ENCODE data around the gene TXNRD1.
"Not testable (repeated sequence)": the region's sequence is repeated elsewhere in the genome, so short reads cannot be mapped to it uniquely, and the experiment has no call there.

The TXNRD1 gene

GRCh38 chr12:104329707-104330532 is 114.3 kb downstream of the TXNRD1 start:
- ATAC-seq: no peak

GRCh38 chr12:104331376-104331775 is 115.8 kb downstream of the TXNRD1 start:
- ATAC-seq: no peak

GRCh38 chr12:104332273-104332672 is 116.7 kb downstream of the TXNRD1 start:
- not testable (repeated sequence) for ATAC-seq

- ATAC-seq: no peak
Measured at GRCh38 chr12:104333692-104334255, 118.2 kb downstream of the TXNRD1 start.

- no peak for ATAC-seq
Measured at GRCh38 chr12:104334581-104334980, 119.0 kb downstream of the TXNRD1 start.

GRCh38 chr12:104336115-104336514 is 120.5 kb downstream of the TXNRD1 start:
- peak in 1 of 2 donors; percentile 30 for ATAC-seq

- ATAC-seq: no peak
Measured at GRCh38 chr12:104337030-104337558, 121.5 kb downstream of the TXNRD1 start.

- ATAC-seq: no peak
Measured at GRCh38 chr12:104339663-104340062, 124.1 kb downstream of the TXNRD1 start.

DNA sequence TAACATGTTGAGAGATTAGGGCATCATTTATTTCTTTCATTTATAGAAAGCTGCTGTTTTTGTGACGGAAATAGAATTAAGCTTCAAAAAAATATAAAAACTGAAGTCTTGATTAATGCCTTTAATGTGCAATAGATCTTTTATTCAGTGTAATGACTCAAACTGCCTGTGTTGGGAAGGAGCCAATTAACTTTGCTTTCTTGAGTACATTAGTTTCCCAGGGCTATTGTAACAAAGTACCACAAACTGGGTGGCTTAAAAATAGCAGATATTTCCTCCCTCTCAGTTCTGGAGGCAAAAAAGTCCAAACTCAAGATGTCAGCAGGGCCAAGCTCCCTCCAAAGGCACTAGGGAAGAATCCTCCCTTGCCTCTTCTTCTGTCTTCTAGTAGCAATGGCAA is 124.6 kb downstream of the TXNRD1 start:
- ATAC-seq: no peak

DNA sequence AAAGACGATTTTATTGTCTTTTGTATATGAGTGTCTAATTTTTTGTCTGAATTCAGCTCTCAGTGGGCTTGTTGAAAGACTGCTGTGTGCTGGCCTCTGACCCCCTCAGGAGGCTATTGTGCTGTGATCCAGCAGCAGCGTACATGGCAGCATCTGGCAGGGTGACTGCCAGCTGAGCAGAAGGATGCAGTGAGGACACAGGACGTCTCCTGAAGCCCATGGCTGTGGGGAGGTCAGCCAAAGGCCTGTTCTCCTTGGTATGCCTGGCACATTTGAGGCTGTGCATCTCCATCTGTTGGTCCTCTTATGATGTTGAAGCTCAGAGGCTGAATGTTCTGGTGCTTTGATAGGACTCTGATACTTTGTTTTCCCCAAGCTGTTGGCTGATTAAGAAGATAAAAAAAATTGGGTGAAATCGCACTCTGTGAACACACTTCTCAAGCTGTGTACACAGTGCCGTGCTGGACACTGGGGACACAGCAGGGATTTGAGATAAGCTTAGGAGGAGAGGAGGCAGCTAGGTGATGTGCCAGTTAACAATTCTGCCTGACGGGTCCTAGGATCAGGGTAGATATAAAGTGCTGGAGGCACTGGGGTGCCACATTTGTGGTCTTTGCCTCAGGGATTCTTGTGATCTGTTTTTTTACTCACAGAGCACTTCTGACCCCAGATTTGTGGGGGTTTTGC is 125.5 kb downstream of the TXNRD1 start:
- no peak for ATAC-seq

DNA sequence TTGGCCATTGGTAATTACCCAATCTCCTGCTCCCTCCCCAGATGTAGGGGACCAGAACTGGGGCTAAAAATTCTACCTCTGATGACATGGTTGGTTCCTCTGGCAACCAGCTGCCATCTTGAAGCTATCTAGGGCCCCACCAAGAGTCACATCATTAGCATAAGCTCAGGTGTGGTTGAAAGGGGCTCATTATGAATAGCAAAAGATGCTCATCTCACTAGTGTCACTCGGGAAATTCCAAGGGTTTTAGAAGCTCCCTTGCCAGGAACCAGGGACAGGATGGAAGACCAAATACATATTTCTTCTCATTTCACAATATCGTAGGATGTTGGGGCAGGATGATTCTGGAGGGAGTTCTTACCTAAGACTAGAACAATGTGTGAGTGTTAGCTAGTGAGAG is 126.6 kb downstream of the TXNRD1 start:
- no peak for ATAC-seq

GRCh38 chr12:104342635-104343249 is 127.2 kb downstream of the TXNRD1 start:
- no peak for ATAC-seq

DNA sequence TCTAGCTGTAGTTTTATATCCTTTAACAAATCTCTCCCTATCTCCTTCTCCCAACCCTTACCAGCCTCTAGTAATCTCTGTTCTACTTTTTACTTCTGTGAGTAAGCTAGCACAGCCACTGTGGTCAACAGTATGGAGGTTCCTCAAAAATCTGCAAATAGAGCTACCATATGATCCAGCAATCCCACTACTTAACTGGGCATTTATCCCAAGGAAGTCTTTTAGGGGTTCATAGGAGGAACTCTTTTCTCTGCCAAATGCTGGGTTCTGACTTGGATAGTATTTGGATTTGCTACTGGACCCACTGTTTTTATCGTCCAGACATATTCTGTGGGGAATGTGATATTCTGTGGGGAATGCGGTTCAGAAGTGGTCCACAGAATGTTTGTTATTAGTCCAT is 129.1 kb downstream of the TXNRD1 start:
- ATAC-seq: no peak

DNA sequence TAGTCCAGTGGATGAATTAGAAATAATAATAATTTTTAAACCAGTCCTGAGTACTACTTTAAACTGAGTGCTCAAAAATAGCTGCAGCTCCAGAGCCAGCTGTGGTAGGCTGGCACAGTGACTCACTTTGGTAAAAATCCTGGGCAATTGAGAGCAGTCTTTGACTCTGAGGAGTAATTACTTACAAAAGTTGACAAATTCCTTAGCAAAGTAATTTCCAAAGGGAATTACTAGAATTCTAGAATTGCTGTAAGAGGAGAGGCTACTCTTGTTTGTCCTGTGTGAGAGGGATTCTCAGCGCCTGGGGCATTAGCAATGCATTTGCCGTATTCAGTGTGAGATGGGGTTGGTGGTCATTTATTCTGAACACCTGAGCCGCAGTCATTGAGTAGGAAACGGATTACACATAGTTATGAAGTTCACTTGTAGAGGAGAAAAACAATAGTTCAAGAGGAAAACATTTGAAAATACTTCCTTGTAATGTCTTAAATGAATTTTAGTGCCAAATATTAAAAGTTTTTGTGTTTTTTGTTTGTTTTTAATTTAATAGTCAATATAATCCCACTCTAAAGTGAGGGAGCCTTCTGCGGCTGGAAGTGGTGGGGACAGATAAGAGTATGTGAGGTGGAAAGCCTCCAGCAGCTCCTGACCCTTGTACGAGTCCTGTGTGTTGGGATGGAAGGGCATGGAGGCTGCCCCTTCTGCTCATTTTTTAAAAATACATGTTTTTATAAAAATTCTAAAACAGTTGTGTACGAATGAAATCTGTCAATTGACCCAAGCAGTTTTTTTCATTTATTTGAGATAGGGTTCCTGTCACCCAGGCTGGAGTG is 129.9 kb downstream of the TXNRD1 start:
- ATAC-seq: no peak

DNA sequence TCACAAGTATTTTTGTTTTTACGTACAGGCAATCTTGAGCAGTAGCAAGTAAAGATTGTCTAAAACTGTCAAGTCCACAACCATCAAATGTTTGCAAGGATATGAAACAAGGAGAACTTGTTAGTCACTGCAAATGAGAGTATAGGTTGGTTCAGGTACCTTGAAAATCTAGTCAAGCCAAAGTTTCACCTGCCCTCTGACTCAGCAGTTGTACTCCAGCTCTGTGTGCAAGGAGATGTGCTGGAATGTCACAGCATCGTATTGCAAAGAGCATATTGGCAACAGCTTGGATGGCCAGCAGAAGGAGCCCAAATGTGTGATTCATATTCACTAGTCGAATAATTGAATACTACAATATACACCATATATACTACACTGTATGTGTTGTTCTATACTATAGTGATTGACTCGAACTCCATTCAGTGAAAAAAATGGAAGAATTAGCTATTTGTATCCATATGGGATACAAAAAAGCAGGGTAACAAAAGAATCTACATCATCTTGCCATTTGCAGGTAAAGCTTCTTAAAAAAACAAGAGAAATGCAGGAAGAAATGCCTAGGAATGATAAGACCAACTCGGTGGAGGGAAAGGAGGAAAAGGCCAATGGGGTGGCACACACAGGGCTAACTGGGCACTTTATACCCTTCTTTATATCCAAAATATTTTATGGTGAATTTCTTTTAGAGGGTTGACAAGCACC is 131.9 kb downstream of the TXNRD1 start:
- no peak for ATAC-seq

GRCh38 chr12:104348283-104348993 is 132.9 kb downstream of the TXNRD1 start:
- no peak for ATAC-seq

DNA sequence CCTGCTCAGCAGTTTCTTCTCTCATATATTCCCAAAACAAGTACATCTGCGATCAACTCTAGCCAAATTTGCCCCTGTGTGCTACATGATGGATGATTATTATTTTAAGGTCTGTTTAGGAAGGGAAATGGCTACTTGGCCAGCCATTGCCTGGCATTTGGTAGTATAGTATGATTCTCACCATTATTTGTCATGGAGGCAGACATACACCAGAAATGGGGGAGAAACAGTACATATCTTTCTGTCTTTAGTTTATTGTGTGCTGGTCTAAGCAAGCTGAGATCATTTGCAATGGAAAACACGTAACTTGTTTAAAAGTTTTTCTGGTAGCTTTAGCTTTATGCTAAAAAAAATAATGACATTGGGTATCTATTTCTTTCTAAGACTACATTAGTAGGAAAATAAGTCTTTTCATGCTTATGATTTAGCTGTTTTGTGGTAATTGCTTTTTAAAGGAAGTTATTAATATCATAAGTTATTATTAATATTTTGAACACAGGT is 133.5 kb downstream of the TXNRD1 start:
- ATAC-seq: no peak

DNA sequence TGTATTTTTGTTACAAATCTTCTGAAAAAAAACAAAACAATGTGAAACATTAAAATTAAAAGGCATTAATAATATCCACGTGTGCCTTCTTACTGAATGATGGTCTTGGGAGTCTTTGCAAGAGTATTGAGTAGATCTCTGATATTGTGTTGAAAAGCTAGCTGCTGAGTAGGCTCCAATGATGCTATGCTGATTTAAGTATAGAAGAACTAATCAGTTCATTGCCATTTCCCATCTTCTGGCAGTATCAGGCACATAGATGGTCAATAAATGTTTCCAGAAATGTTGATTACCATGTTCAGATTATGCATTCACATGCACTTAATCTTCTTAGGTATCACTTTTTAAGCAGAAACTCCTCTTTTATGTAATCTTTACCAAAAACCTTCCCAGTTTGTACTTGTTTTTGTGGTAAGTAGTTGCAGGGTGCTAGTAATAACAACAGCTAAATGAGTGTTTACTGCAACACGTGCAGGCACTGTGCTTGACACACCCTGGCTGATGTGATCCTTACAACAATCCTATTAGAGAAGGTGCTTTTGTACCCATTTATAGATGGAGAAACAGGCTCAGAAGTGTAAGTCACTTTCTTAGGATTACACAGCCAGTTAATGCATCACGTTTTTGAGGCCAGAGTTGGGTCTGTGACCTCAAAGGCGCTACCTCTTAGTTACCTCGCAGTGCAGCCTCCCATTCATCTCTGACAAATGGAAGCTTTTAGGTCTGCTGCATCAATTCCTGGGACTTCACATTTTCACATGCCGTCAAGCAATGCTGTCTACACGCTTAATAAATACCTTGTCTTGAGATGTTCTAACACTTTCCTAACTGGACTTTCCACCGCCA is 134.9 kb downstream of the TXNRD1 start:
- ATAC-seq: no peak

All from activated CD4-positive, CD25-positive, alpha-beta regulatory T cell treated with anti-CD3 and anti-CD28 coated beads, Interleukin-2, amount 50 U/mL, for 24 hours (primary cell).